Osteoblast (primary cell): Measurements from ENCODE around the gene ARMH4. TPM values are rescaled to one million over a fixed set of nuclear protein-coding genes. Genes with fewer than 3 reads are reported as not detected.

Source experiments
- DNase-seq: peaks from one replicate; pipeline ENCODE4 v3.0.0; 2011; ENCODE audit warnings: low spot score, mixed read lengths; ENCODE audit not compliant: insufficient read length; ENCODE audit errors: missing footprints
- H2AFZ ChIP-seq: 2 replicates; pipeline ENCODE4 v1.6.0; 2011; ENCODE audit warnings: mild to moderate bottlenecking, low read length
- H3K27ac ChIP-seq: 2 replicates; pipeline ENCODE4 v1.5.1; 2011; ENCODE audit warnings: mild to moderate bottlenecking, low read depth, low read length, moderate library complexity
- H3K27me3 ChIP-seq: 2 replicates; pipeline ENCODE4 v1.6.0; 2012; ENCODE audit warnings: mild to moderate bottlenecking, control low read depth, inconsistent platforms, low read length, moderate library complexity; ENCODE audit not compliant: insufficient read depth
- H3K36me3 ChIP-seq: 2 replicates; pipeline ENCODE4 v1.5.1; 2011; ENCODE audit warnings: mild to moderate bottlenecking, low read length, control low read depth, moderate library complexity; ENCODE audit not compliant: insufficient read depth
- H3K4me1 ChIP-seq: 2 replicates; pipeline ENCODE4 v1.5.1; 2011; ENCODE audit warnings: mild to moderate bottlenecking, low read length, control low read depth, moderate library complexity; ENCODE audit not compliant: insufficient read depth
- H3K4me2 ChIP-seq: 2 replicates; pipeline ENCODE4 v1.6.0; 2011; ENCODE audit warnings: mild to moderate bottlenecking, low read length; ENCODE audit not compliant: insufficient read depth
- H3K4me3 ChIP-seq: fragments of 200-600 bp; sonication (generic); 3 replicates; pipeline ENCODE4 v1.5.1; 2012; ENCODE audit warnings: mild to moderate bottlenecking, low read length, inconsistent platforms; ENCODE audit not compliant: insufficient read depth
- H3K79me2 ChIP-seq: 2 replicates; pipeline ENCODE4 v1.6.0; 2012; ENCODE audit warnings: mild to moderate bottlenecking, low read length, control low read depth, inconsistent platforms; ENCODE audit not compliant: insufficient read depth
- H3K9me3 ChIP-seq: 2 replicates; pipeline ENCODE4 v1.5.1; 2011; ENCODE audit warnings: low read depth, low read length, control low read depth
- H4K20me1 ChIP-seq: 2 replicates; pipeline ENCODE4 v1.6.0; 2012; ENCODE audit warnings: mild to moderate bottlenecking, low read length, control low read depth; ENCODE audit not compliant: insufficient read depth
- CTCF ChIP-seq: IDR thresholded peaks from 2 replicates; pipeline ENCODE4 v1.5.1; 2011; ENCODE audit warnings: mild to moderate bottlenecking, low read depth, low read length, moderate library complexity; ENCODE audit errors: extremely low read depth
- total RNA-seq: library from RNA; depleted of rRNA; stranded (reverse); fragments of >200 nt; gene quantifications from 2 replicates; pipeline ENCODE4 v1.2.3, GENCODE V29; 2012

ARMH4 gene
- total RNA-seq, 1 donor, result 10.9 TPM

DNA sequence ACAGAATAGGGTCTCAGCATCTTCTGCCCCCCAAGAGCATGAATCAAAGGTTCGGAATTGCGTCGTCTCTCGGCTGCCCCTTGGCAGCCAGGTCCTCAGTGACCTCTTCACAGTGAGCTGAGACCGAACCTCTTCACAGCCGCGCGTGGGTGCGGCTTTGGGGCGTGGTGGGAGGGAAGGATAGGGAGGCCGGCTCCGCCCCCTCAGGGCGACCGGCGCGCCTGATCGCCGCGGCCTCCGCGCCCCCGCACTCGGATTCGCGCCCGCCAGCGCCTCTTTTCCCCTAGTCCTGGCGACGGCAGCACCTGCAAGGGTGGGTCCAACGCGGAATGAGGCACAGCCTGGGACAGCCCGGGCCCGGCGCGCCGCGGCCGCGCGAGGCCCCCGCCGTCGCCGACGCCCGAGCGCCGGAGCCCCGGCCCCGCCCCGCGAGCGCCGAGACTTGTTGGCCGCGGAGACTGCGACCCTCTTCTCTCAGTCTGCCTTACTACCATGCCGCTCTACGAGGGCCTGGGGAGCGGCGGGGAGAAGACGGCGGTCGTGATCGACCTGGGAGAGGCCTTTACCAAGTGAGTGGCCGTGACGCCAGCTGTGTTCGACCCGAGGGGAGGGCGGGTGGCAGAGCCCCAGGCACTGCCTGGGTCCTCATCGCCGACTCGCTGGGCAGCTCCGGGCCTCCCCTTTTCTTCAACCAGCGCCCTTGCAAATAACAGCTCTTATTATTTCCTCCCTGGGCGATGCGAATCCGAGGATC is 47.9 kb upstream of the ARMH4 start, which contains the start of gene ACTR10:
Gene ACTR10 (plus strand): TSS at position 424 of the 754 bp plus-strand sequence. CDS start 69 bp downstream, at position 493.
- Histone ChIP-seq H3K36me3 (peaks cover 8% of the 10 kb centered on the region), H3K9me3 (no peaks in the 10 kb centered on the region), H2AFZ (peak within 1 kb of the TSS; percentile 97), H3K4me1 (peaks cover 10% of the 10 kb centered on the region), H3K27ac (peak within 1 kb of the TSS; percentile 91), H4K20me1 (peaks cover 6% of the 10 kb centered on the region), H3K27me3 (peaks cover 2% of the 10 kb centered on the region), H3K4me2 (peak within 1 kb of the TSS; percentile 100), H3K4me3 (peak within 1 kb of the TSS; percentile 90), H3K79me2 (peaks cover 32% of the 10 kb centered on the region)
- DNase-seq, result peak; percentile 96
- TF ChIP-seq CTCF, result no peak

- H3K9me3 ChIP-seq, result no peaks in the 10 kb centered on the region
- no peak overlapping the region for H2AFZ ChIP-seq
- TF ChIP-seq CTCF, result no peak
Measured at GRCh38 chr14:58198086-58198485, 46.1 kb upstream of the ARMH4 start.

GRCh38 chr14:58196198-58196597 is 44.2 kb upstream of the ARMH4 start:
- Histone ChIP-seq H3K27ac (no peak overlapping the region), H3K79me2 (peaks cover 12% of the 10 kb centered on the region), H2AFZ (no peak overlapping the region), H3K4me1 (peaks cover 8% of the 10 kb centered on the region), H4K20me1 (no peaks in the 10 kb centered on the region), H3K9me3 (no peaks in the 10 kb centered on the region), H3K36me3 (no peaks in the 10 kb centered on the region), H3K4me2 (no peak overlapping the region), H3K4me3 (no peak overlapping the region), H3K27me3 (peaks cover 9% of the 10 kb centered on the region)
- TF ChIP-seq CTCF, result no peak
- DNase-seq, result no peak

More at GRCh38 chr14:58198086-58198485, 46.1 kb upstream of the ARMH4 start:
- Histone ChIP-seq H3K27me3 (peaks cover 2% of the 10 kb centered on the region), H3K4me3 (no peak overlapping the region), H3K4me2 (no peak overlapping the region), H3K4me1 (peaks cover 10% of the 10 kb centered on the region), H3K36me3 (no peaks in the 10 kb centered on the region), H3K27ac (no peak overlapping the region), H4K20me1 (peaks cover 6% of the 10 kb centered on the region), H3K79me2 (peaks cover 23% of the 10 kb centered on the region)
- DNase-seq, result no peak

DNA sequence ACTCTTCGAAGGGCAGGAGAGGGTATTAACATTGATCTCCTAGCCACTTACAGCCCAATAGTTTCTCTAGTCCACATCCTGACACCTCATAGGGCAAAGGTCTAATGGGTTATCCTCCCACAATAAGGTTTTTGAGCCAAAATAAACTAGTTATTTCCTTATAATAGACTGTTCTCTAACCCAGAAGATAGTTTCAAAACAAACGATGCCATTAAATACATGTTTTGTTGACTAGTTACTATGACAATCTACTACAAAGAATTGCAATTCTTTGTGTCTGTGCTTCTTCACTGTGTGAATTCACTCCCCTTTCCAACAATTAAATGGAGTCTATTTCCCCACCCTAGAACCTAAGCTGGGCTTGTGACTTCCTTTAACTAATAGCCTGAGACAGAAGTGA is 41.5 kb upstream of the ARMH4 start:
- H3K4me2 ChIP-seq, result no peak overlapping the region
- no peak for DNase-seq
- H2AFZ ChIP-seq, result peak overlapping the region; percentile 7
- no peaks in the 10 kb centered on the region for H3K79me2 ChIP-seq
- H3K9me3 ChIP-seq, result no peaks in the 10 kb centered on the region
- peaks cover 9% of the 10 kb centered on the region for H3K27me3 ChIP-seq
- no peak overlapping the region for H3K4me3 ChIP-seq
- no peaks in the 10 kb centered on the region for H3K36me3 ChIP-seq
- TF ChIP-seq CTCF, result no peak
- H4K20me1 ChIP-seq, result no peaks in the 10 kb centered on the region
- H3K27ac ChIP-seq, result no peak overlapping the region
- H3K4me1 ChIP-seq, result no peaks in the 10 kb centered on the region
